SK-N-SH (cell line): ENCODE data around the gene CPA1.

Source experiments
- EZH2phosphoT487 ChIP-seq: fragments of 200-600 bp; sonication (generic); IDR thresholded peaks from 2 replicates; pipeline ENCODE4 v1.6.1; 2017; ENCODE audit warnings: low read depth, mixed run types, mild to moderate bottlenecking, antibody characterized with exemption, moderate library complexity, borderline replicate concordance
- MXI1 ChIP-seq: IDR thresholded peaks from 2 replicates; pipeline ENCODE4 v1.6.1; 2012; ENCODE audit warnings: mild to moderate bottlenecking, low read depth, low read length, improper control_type of control experiment
- POLR2AphosphoS5 ChIP-seq: IDR thresholded peaks from 2 replicates; pipeline ENCODE4 v1.6.1; 2012; ENCODE audit warnings: low read depth, low read length
- RCOR1 ChIP-seq: fragments of 150-350 bp; IDR thresholded peaks from 2 replicates; pipeline ENCODE4 v1.6.1; 2017; ENCODE audit warnings: antibody characterized with exemption, low read length
- SIN3A ChIP-seq: IDR thresholded peaks from 2 replicates; pipeline ENCODE4 v1.6.1; 2012; ENCODE audit warnings: low read depth, mild to moderate bottlenecking, low read length, moderate library complexity, borderline replicate concordance
- TAF1 ChIP-seq: IDR thresholded peaks from 2 replicates; pipeline ENCODE4 v1.6.1; 2012; ENCODE audit warnings: low read depth, mild to moderate bottlenecking, low read length, moderate library complexity, borderline replicate concordance
- TF ChIP-seq, protein P1 (sequence below): fragments of 200-600 bp; sonication (generic); IDR thresholded peaks from 2 replicates; pipeline ENCODE4 v1.6.1; 2017; ENCODE audit warnings: antibody characterized with exemption, mild to moderate bottlenecking, moderate library complexity
- TF ChIP-seq, protein P2 (sequence below): IDR thresholded peaks from 2 replicates; pipeline ENCODE4 v1.4.0; 2012; ENCODE audit warnings: low read depth, borderline replicate concordance
- TF ChIP-seq, protein P3 (sequence below): IDR thresholded peaks from 2 replicates; pipeline ENCODE4 v1.4.0; 2012; ENCODE audit warnings: low read depth

DNA sequence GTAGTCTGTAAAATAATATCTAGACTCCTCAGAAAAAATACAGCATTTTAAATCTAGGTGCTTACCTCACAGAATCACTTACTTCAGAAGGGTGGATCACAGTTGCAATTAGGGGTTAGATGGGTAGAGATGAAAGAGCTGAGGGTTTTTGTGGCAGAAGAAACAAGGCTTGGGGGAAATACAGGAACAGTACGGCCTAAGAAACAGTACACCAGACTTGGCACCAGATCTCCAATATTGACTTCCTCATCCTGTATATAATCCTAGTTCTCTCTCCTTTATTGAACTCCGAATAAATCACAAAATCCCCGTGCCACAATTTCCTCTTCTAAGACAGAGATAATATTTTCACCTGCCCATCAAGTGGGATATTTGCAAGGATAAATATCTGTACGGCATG, 46.3 kb downstream of the CPA1 start:
- TF ChIP-seq POLR2AphosphoS5 (no peak), SIN3A (no peak), TAF1 (no peak), RCOR1 (no peak), MXI1 (no peak), EZH2phosphoT487 (no peak)
- TF ChIP-seq, protein P1, sequence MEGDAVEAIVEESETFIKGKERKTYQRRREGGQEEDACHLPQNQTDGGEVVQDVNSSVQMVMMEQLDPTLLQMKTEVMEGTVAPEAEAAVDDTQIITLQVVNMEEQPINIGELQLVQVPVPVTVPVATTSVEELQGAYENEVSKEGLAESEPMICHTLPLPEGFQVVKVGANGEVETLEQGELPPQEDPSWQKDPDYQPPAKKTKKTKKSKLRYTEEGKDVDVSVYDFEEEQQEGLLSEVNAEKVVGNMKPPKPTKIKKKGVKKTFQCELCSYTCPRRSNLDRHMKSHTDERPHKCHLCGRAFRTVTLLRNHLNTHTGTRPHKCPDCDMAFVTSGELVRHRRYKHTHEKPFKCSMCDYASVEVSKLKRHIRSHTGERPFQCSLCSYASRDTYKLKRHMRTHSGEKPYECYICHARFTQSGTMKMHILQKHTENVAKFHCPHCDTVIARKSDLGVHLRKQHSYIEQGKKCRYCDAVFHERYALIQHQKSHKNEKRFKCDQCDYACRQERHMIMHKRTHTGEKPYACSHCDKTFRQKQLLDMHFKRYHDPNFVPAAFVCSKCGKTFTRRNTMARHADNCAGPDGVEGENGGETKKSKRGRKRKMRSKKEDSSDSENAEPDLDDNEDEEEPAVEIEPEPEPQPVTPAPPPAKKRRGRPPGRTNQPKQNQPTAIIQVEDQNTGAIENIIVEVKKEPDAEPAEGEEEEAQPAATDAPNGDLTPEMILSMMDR, result no peak
- TF ChIP-seq, protein P2, sequence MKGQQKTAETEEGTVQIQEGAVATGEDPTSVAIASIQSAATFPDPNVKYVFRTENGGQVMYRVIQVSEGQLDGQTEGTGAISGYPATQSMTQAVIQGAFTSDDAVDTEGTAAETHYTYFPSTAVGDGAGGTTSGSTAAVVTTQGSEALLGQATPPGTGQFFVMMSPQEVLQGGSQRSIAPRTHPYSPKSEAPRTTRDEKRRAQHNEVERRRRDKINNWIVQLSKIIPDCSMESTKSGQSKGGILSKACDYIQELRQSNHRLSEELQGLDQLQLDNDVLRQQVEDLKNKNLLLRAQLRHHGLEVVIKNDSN, result no peak
- TF ChIP-seq, protein P3, sequence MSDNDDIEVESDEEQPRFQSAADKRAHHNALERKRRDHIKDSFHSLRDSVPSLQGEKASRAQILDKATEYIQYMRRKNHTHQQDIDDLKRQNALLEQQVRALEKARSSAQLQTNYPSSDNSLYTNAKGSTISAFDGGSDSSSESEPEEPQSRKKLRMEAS, result no peak
